ENCODE measurements around the gene RRP36. TPM values are rescaled to one million over a fixed set of nuclear protein-coding genes. Genes with fewer than 3 reads are reported as not detected.

Gene RRP36
- total and polyA plus RNA-seq, 9 of the 15 experiments (the other 6 are each of a cell fraction or from before 2014, with no cell fraction given): 27.6 to 150 (median 114) TPM

- TF ChIP-seq, protein P1, sequence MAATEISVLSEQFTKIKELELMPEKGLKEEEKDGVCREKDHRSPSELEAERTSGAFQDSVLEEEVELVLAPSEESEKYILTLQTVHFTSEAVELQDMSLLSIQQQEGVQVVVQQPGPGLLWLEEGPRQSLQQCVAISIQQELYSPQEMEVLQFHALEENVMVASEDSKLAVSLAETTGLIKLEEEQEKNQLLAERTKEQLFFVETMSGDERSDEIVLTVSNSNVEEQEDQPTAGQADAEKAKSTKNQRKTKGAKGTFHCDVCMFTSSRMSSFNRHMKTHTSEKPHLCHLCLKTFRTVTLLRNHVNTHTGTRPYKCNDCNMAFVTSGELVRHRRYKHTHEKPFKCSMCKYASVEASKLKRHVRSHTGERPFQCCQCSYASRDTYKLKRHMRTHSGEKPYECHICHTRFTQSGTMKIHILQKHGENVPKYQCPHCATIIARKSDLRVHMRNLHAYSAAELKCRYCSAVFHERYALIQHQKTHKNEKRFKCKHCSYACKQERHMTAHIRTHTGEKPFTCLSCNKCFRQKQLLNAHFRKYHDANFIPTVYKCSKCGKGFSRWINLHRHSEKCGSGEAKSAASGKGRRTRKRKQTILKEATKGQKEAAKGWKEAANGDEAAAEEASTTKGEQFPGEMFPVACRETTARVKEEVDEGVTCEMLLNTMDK (IDR thresholded peaks at IDR 0.05; ENCODE audit: borderline replicate concordance, insufficient read depth, low read depth, low read length, poor library complexity, severe bottlenecking): no peak
- TF ChIP-seq PHTF2 (CRISPR knock-in tag; IDR thresholded peaks at IDR 0.05) (no peak), ARHGAP35 (IDR thresholded peaks at IDR 0.05; ENCODE audit: partially characterized antibody) (no peak), ELF4 (CRISPR knock-in tag; IDR thresholded peaks at IDR 0.05) (no peak), ATF1 (CRISPR knock-in tag; IDR thresholded peaks at IDR 0.05) (no peak), ATF1 (tag; IDR thresholded peaks at IDR 0.05) (no peak), LEF1 (IDR thresholded peaks at IDR 0.05) (0 out of 2 replicates have a peak, but pooled peaks have one; percentile 25), HMG20B (CRISPR knock-in tag; IDR thresholded peaks at IDR 0.05) (no peak), ZNF146 (CRISPR knock-in tag; IDR thresholded peaks at IDR 0.05; ENCODE audit: unreplicated experiment) (no peak), ZNF668 (CRISPR knock-in tag; IDR thresholded peaks at IDR 0.05) (no peak), TGIF2 (CRISPR knock-in tag; IDR thresholded peaks at IDR 0.05) (no peak), KLF1 (tag; IDR thresholded peaks at IDR 0.05) (no peak), TCF3 (CRISPR knock-in tag; IDR thresholded peaks at IDR 0.05) (no peak), GTF2E2 (tag; IDR thresholded peaks at IDR 0.05) (peak; percentile 90; the same call in 1 of the 2 replicates), RBM22 (IDR thresholded peaks at IDR 0.05; ENCODE audit: low read depth, low read length, poor library complexity, severe bottlenecking) (no peak), NFATC3 (IDR thresholded peaks at IDR 0.05) (no peak), STAT5B (CRISPR knock-in tag; IDR thresholded peaks at IDR 0.05) (no peak), CBX1 (IDR thresholded peaks at IDR 0.05; ENCODE audit: low read depth) (no peak), NEUROD1 (IDR thresholded peaks at IDR 0.05; ENCODE audit: borderline replicate concordance, low read depth, low read length, partially characterized antibody) (no peak), TOE1 (IDR thresholded peaks at IDR 0.05; ENCODE audit: borderline replicate concordance) (peak; percentile 29; the same call in 1 of the 2 replicates), TOE1 (CRISPR knock-in tag; IDR thresholded peaks at IDR 0.05; ENCODE audit: borderline replicate concordance, low read depth) (no peak), SRSF3 (IDR thresholded peaks at IDR 0.05; ENCODE audit: insufficient read depth, low read length) (no peak), MTA1 (IDR thresholded peaks at IDR 0.05; ENCODE audit: borderline replicate concordance) (no peak), TEAD1 (CRISPR knock-in tag; IDR thresholded peaks at IDR 0.05) (no peak)
- TF ChIP-seq, protein P2, sequence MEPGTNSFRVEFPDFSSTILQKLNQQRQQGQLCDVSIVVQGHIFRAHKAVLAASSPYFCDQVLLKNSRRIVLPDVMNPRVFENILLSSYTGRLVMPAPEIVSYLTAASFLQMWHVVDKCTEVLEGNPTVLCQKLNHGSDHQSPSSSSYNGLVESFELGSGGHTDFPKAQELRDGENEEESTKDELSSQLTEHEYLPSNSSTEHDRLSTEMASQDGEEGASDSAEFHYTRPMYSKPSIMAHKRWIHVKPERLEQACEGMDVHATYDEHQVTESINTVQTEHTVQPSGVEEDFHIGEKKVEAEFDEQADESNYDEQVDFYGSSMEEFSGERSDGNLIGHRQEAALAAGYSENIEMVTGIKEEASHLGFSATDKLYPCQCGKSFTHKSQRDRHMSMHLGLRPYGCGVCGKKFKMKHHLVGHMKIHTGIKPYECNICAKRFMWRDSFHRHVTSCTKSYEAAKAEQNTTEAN (CRISPR knock-in tag; IDR thresholded peaks at IDR 0.05): 0 out of 2 replicates have a peak, but pooled peaks have one; percentile 35
Measured at GRCh38 chr6:43013097-43013842, 8.2 kb upstream of the RRP36 start (continued).

Data from K562 (cell line).